SK-N-SH treated with all-trans-retinoic acid at 6 μM for 48 hours (cell line): ENCODE results near the gene CLTA.
A peak's percentile ranks its signal among the peaks of the same experiment; 100 is the strongest.

ENCODE experiments used
- ATAC-seq: fragments of 200-7000 bp; cut with Tn5 transposase; 3 replicates; pipeline ENCODE4 v1.9.1; 2020; ENCODE audit warnings: mild to moderate bottlenecking, moderate library complexity
- ARNTL ChIP-seq: fragments of 450-650 bp; formaldehyde crosslinking; IDR thresholded peaks from 2 replicates; pipeline ENCODE4 v1.5.0; 2020; ENCODE audit warnings: low read depth, mild to moderate bottlenecking, moderate library complexity, borderline replicate concordance
- BACH2 ChIP-seq: fragments of 250-450 bp; sonication (Bioruptor Pico); IDR thresholded peaks from 2 replicates; pipeline ENCODE4 v1.9.0; 2021; ENCODE audit warnings: mild to moderate bottlenecking, borderline replicate concordance
- CSDC2 ChIP-seq: fragments of 250-450 bp; sonication (Bioruptor Pico); IDR thresholded peaks from 2 replicates; pipeline ENCODE4 v1.5.0; 2020; ENCODE audit warnings: mild to moderate bottlenecking, moderate library complexity
- ESRRG ChIP-seq: fragments of 250-450 bp; sonication (Bioruptor Pico); IDR thresholded peaks from 2 replicates; pipeline ENCODE4 v1.6.1; 2021; ENCODE audit warnings: mild to moderate bottlenecking
- GLIS3 ChIP-seq: fragments of 250-450 bp; sonication (Bioruptor Pico); IDR thresholded peaks from 2 replicates; pipeline ENCODE4 v1.5.0; 2020; ENCODE audit warnings: mild to moderate bottlenecking, moderate library complexity
- ISL1 ChIP-seq: fragments of 250-450 bp; sonication (Bioruptor Pico); IDR thresholded peaks from 2 replicates; pipeline ENCODE4 v2.1.2; 2022; ENCODE audit warnings: mild to moderate bottlenecking, moderate library complexity
- OSR1 ChIP-seq: fragments of 250-450 bp; sonication (Bioruptor Pico); IDR thresholded peaks from 2 replicates; pipeline ENCODE4 v1.8.0; 2022; ENCODE audit warnings: moderate library complexity, mild to moderate bottlenecking, inconsistent platforms
- PPARA ChIP-seq: fragments of 250-450 bp; sonication (Bioruptor Pico); IDR thresholded peaks from 2 replicates; pipeline ENCODE4 v1.5.0; 2020; ENCODE audit warnings: mild to moderate bottlenecking, borderline replicate concordance
- RARB ChIP-seq: fragments of 250-450 bp; sonication (Bioruptor Pico); IDR thresholded peaks from 2 replicates; pipeline ENCODE4 v1.8.0; 2021; ENCODE audit warnings: mild to moderate bottlenecking, moderate library complexity
- SNAI2 ChIP-seq: fragments of 250-450 bp; sonication (Bioruptor Pico); IDR thresholded peaks from 2 replicates; pipeline ENCODE4 v1.5.0; 2020; ENCODE audit warnings: mild to moderate bottlenecking, moderate library complexity
- TOX ChIP-seq: fragments of 250-450 bp; sonication (Bioruptor Pico); IDR thresholded peaks from 2 replicates; pipeline ENCODE4 v1.8.0; 2021; ENCODE audit warnings: mild to moderate bottlenecking, moderate library complexity, borderline replicate concordance
- ZC3H10 ChIP-seq: fragments of 250-450 bp; sonication (Bioruptor Pico); IDR thresholded peaks from 2 replicates; pipeline ENCODE4 v1.5.1; 2021; ENCODE audit warnings: mild to moderate bottlenecking, moderate library complexity
- ZFP3 ChIP-seq: fragments of 250-450 bp; sonication (Bioruptor Pico); IDR thresholded peaks from 2 replicates; pipeline ENCODE4 v1.5.0; 2020; ENCODE audit warnings: mild to moderate bottlenecking, moderate library complexity
- ZFP30 ChIP-seq: fragments of 450-650 bp; formaldehyde crosslinking; IDR thresholded peaks from 2 replicates; pipeline ENCODE4 v1.5.0; 2022; ENCODE audit warnings: mild to moderate bottlenecking, moderate library complexity
- ZNF565 ChIP-seq: fragments of 450-650 bp; formaldehyde crosslinking; conservative IDR thresholded peaks from 2 replicates; pipeline ENCODE4 v1.5.0; 2020; ENCODE audit warnings: low read depth, mild to moderate bottlenecking, moderate library complexity
- ZNF70 ChIP-seq: fragments of 450-650 bp; formaldehyde crosslinking; IDR thresholded peaks from 2 replicates; pipeline ENCODE4 v1.5.0; 2020; ENCODE audit warnings: mild to moderate bottlenecking, moderate library complexity
- ZNF8 ChIP-seq: fragments of 450-650 bp; formaldehyde crosslinking; IDR thresholded peaks from 2 replicates; pipeline ENCODE4 v1.5.0; 2020; ENCODE audit warnings: mild to moderate bottlenecking, moderate library complexity
- TF ChIP-seq, protein P1 (sequence below): fragments of 250-450 bp; sonication (Bioruptor Pico); IDR thresholded peaks from 2 replicates; pipeline ENCODE4 v1.8.0; 2021; ENCODE audit warnings: low read depth, mild to moderate bottlenecking, moderate library complexity, borderline replicate concordance
- TF ChIP-seq, protein P2 (sequence below): fragments of 250-450 bp; sonication (Bioruptor Pico); IDR thresholded peaks from 2 replicates; pipeline ENCODE4 v1.5.1; 2021; ENCODE audit warnings: mild to moderate bottlenecking, moderate library complexity
- TF ChIP-seq, protein P3 (sequence below): fragments of 250-450 bp; sonication (Bioruptor Pico); IDR thresholded peaks from 2 replicates; pipeline ENCODE4 v1.8.0; 2020; ENCODE audit warnings: mild to moderate bottlenecking, moderate library complexity, borderline replicate concordance
- TF ChIP-seq, protein P4 (sequence below): fragments of 250-450 bp; sonication (Bioruptor Pico); IDR thresholded peaks from 2 replicates; pipeline ENCODE4 v1.5.1; 2020; ENCODE audit warnings: low read depth, mild to moderate bottlenecking, moderate library complexity

The CLTA gene

DNA sequence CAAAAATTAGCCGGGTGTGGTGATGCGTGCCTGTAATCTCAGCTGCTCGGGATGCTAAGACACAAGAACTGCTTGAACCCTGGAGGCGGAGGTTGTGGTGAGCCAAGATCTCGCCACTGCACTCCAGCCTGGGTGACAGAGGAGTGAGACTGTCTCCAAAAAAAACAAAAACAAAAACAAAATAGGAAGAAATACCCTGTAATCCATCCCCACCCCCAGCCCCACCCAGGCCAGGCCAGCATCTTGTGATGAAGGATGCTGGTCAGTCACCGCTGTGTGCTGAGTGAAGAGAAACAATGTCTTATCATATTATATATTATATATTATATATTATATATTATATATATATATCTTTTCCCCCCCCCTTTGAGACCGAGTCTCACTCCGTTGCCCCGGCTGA lies 37.0 kb upstream of the CLTA start:
- no peak for TF ChIP-seq GLIS3 (CRISPR knock-in tag)
- TF ChIP-seq ESRRG (CRISPR knock-in tag): no peak
- TF ChIP-seq, protein P1, sequence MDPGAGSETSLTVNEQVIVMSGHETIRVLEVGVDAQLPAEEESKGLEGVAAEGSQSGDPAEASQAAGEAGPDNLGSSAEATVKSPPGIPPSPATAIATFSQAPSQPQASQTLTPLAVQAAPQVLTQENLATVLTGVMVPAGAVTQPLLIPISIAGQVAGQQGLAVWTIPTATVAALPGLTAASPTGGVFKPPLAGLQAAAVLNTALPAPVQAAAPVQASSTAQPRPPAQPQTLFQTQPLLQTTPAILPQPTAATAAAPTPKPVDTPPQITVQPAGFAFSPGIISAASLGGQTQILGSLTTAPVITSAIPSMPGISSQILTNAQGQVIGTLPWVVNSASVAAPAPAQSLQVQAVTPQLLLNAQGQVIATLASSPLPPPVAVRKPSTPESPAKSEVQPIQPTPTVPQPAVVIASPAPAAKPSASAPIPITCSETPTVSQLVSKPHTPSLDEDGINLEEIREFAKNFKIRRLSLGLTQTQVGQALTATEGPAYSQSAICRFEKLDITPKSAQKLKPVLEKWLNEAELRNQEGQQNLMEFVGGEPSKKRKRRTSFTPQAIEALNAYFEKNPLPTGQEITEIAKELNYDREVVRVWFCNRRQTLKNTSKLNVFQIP (CRISPR knock-in tag): no peak
- TF ChIP-seq RARB (CRISPR knock-in tag): no peak
- TF ChIP-seq, protein P2, sequence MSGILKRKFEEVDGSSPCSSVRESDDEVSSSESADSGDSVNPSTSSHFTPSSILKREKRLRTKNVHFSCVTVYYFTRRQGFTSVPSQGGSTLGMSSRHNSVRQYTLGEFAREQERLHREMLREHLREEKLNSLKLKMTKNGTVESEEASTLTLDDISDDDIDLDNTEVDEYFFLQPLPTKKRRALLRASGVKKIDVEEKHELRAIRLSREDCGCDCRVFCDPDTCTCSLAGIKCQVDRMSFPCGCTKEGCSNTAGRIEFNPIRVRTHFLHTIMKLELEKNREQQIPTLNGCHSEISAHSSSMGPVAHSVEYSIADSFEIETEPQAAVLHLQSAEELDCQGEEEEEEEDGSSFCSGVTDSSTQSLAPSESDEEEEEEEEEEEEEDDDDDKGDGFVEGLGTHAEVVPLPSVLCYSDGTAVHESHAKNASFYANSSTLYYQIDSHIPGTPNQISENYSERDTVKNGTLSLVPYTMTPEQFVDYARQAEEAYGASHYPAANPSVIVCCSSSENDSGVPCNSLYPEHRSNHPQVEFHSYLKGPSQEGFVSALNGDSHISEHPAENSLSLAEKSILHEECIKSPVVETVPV (CRISPR knock-in tag): no peak
- no peak for TF ChIP-seq ARNTL (CRISPR knock-in tag)
- no peak for TF ChIP-seq ZFP3
- no peak for TF ChIP-seq ZNF70 (CRISPR knock-in tag)
- TF ChIP-seq, protein P3, sequence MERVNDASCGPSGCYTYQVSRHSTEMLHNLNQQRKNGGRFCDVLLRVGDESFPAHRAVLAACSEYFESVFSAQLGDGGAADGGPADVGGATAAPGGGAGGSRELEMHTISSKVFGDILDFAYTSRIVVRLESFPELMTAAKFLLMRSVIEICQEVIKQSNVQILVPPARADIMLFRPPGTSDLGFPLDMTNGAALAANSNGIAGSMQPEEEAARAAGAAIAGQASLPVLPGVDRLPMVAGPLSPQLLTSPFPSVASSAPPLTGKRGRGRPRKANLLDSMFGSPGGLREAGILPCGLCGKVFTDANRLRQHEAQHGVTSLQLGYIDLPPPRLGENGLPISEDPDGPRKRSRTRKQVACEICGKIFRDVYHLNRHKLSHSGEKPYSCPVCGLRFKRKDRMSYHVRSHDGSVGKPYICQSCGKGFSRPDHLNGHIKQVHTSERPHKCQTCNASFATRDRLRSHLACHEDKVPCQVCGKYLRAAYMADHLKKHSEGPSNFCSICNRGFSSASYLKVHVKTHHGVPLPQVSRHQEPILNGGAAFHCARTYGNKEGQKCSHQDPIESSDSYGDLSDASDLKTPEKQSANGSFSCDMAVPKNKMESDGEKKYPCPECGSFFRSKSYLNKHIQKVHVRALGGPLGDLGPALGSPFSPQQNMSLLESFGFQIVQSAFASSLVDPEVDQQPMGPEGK (CRISPR knock-in tag): no peak
- TF ChIP-seq OSR1 (CRISPR knock-in tag): no peak
- no peak for TF ChIP-seq ZC3H10 (CRISPR knock-in tag)
- ATAC-seq: no peak

DNA sequence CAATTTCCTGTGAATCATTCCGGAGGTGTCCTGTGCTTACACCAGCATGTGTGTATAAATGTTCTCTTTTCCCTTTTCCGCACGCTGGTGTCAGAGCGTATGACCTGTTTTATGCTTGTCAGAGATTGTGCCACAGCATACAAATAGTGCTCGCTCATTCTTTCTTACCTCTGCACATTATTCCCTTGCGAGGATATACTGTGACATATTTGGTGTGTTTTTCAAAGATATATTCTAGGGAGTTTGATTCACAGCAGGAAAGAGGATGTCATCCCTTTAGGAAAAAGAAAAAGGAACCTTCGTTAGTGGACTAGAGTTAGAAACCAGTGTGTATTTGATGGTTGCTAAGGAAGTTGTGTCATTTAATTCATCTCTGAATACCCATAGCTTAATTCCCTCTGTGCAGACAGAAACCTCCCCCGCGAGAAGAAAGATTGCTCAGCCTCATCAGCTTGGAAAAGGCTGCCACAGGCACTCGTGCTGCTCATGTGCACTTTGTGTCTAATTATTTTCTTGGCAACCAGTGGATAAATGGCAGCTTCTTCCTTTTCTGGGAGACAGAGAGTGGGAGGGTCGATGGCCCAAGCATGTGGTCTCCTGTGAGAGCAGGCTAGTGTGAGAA lies 36.3 kb upstream of the CLTA start:
- ATAC-seq: peak; percentile 78
- peak; percentile 37; the same call in 1 of the 2 replicates for TF ChIP-seq CSDC2 (CRISPR knock-in tag)
- TF ChIP-seq, protein P3 (CRISPR knock-in tag): no peak
- TF ChIP-seq, all 23 proteins: peak for 1

DNA sequence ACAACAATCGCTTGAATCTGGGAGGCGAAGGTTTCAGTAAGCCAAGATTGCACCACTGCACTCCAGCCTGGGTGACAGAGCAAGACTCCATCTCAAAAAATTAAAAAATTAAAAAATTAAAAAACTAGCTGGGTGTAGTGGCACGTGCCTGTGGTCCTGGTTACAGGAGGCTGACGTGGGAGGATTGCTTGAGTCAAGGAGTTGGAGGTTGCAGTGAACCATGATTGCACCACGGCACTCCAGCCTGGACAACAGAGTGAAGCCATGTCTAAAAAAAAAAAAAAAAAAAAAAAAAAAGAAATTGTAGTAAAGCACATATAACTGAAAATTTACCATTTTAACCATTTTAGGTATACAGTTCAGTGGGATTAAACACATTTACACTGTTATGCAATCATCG lies 34.6 kb upstream of the CLTA start:
- no peak for ATAC-seq
- TF ChIP-seq ZFP30 (CRISPR knock-in tag): no peak
- no peak for TF ChIP-seq ZNF70 (CRISPR knock-in tag)
- TF ChIP-seq ZNF565 (CRISPR knock-in tag): no peak
- no peak for TF ChIP-seq BACH2
- TF ChIP-seq, protein P4, sequence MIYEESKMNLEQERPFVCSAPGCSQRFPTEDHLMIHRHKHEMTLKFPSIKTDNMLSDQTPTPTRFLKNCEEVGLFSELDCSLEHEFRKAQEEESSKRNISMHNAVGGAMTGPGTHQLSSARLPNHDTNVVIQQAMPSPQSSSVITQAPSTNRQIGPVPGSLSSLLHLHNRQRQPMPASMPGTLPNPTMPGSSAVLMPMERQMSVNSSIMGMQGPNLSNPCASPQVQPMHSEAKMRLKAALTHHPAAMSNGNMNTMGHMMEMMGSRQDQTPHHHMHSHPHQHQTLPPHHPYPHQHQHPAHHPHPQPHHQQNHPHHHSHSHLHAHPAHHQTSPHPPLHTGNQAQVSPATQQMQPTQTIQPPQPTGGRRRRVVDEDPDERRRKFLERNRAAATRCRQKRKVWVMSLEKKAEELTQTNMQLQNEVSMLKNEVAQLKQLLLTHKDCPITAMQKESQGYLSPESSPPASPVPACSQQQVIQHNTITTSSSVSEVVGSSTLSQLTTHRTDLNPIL (CRISPR knock-in tag): no peak
- TF ChIP-seq ARNTL (CRISPR knock-in tag): no peak
- no peak for TF ChIP-seq PPARA (CRISPR knock-in tag)
- TF ChIP-seq, protein P3 (CRISPR knock-in tag): no peak
- no peak for TF ChIP-seq TOX
- TF ChIP-seq CSDC2 (CRISPR knock-in tag): no peak
- TF ChIP-seq ESRRG (CRISPR knock-in tag): no peak
- TF ChIP-seq ZNF8 (CRISPR knock-in tag): no peak
- TF ChIP-seq ZC3H10 (CRISPR knock-in tag): no peak
- TF ChIP-seq ISL1 (CRISPR knock-in tag): no peak
- no peak for TF ChIP-seq OSR1 (CRISPR knock-in tag)
- TF ChIP-seq ZFP3: no peak
- TF ChIP-seq, protein P2 (CRISPR knock-in tag): no peak
- no peak for TF ChIP-seq SNAI2 (CRISPR knock-in tag)
- TF ChIP-seq, protein P1 (CRISPR knock-in tag): no peak
